HG03575 (cell line): ENCODE measurements around the gene UNC45A.
"Not testable (repeated sequence)": the region's sequence is repeated elsewhere in the genome, so short reads cannot be mapped to it uniquely, and the experiment has no call there.

ENCODE experiments used
- ATAC-seq: cut with Tn5 transposase; IDR thresholded peaks from one replicate; pipeline ENCODE4 v1.9.1; 2021; ENCODE audit not compliant: unreplicated experiment, insufficient number of reproducible peaks, low FRiP score; ENCODE audit errors: extremely low read depth

The UNC45A gene, protein sequence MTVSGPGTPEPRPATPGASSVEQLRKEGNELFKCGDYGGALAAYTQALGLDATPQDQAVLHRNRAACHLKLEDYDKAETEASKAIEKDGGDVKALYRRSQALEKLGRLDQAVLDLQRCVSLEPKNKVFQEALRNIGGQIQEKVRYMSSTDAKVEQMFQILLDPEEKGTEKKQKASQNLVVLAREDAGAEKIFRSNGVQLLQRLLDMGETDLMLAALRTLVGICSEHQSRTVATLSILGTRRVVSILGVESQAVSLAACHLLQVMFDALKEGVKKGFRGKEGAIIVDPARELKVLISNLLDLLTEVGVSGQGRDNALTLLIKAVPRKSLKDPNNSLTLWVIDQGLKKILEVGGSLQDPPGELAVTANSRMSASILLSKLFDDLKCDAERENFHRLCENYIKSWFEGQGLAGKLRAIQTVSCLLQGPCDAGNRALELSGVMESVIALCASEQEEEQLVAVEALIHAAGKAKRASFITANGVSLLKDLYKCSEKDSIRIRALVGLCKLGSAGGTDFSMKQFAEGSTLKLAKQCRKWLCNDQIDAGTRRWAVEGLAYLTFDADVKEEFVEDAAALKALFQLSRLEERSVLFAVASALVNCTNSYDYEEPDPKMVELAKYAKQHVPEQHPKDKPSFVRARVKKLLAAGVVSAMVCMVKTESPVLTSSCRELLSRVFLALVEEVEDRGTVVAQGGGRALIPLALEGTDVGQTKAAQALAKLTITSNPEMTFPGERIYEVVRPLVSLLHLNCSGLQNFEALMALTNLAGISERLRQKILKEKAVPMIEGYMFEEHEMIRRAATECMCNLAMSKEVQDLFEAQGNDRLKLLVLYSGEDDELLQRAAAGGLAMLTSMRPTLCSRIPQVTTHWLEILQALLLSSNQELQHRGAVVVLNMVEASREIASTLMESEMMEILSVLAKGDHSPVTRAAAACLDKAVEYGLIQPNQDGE

GRCh38 chr15:90934949-90935751 is at the start of gene UNC45A:
TSS of gene UNC45A (plus strand) at chr15:90935285. CDS start at chr15:90935325, 40 bp downstream.
- no peak for ATAC-seq

DNA sequence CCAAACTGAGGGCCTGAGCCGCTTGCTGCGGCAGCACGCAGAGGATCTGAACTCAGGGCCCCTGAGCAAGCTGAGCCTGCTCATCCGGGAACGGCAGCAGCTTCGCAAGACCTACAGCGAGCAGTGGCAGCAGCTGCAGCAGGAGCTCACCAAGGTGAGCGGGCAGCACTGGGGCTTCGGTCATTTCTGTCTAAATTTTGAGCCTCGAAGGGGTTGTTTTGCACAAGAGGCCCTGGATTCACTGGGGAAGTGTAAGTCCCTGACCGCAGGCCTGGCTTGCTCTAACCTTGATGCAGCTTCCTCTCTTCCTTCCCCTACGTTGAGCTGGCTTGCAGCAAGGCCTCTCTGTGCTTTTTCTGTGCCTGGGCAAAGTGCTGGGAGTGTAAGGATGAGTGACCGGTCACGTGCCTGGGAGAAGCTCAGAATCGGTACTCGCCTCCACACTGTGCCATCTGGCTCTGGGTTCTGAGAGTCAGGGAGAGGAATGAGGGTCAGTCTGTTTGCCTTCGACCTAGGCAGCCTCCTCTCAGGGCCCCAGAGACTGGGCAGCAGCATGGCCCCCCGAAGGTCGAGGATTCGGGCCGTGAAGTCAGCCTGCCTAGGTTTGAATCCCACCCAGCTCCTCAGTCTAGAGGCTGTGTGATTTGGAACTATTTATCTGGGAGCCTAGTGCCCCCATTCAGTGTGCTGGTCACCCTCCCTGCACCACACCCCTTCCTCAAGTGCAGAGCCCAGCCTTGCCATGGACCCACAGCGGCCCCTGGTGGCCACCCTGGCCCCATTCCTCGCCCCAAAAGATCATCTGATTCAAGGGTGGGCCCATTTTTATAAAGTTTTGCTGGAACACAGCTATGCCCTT is 49.4 kb upstream of the UNC45A start:
- ATAC-seq, result no peak

GRCh38 chr15:90886291-90886614 is 48.8 kb upstream of the UNC45A start:
- ATAC-seq, result no peak

DNA sequence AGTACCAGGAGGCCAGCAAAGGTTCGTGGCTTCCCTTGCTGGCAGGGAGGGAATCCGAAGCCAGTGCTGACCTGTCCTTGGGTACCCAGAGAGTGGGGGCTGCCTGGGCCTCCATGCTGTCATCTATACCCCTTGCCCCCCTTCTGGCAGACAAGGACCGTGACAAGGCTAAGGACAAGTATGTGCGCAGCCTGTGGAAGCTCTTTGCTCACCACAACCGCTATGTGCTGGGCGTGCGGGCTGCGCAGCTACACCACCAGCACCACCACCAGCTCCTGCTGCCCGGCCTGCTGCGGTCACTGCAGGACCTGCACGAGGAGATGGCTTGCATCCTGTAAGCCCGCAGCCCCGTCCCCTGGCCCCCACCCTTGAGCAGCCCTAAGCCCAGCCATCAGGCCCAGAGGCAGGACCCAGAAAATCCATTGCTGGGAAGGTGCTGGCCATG is 48.0 kb upstream of the UNC45A start:
- no peak for ATAC-seq

DNA sequence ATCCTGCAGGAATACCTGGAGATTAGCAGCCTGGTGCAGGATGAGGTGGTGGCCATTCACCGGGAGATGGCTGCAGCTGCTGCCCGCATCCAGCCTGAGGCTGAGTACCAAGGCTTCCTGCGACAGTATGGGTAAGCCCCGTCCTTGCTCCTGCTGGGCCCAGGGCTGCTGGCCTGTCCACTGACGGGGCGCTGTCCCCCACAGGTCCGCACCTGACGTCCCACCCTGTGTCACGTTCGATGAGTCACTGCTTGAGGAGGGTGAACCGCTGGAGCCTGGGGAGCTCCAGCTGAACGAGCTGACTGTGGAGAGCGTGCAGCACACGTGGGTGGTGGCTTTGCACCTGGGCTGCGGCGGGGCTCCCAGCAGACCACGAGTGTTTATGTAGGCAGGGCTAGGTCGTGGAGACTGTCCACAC is 45.8 kb upstream of the UNC45A start:
- no peak for ATAC-seq

DNA sequence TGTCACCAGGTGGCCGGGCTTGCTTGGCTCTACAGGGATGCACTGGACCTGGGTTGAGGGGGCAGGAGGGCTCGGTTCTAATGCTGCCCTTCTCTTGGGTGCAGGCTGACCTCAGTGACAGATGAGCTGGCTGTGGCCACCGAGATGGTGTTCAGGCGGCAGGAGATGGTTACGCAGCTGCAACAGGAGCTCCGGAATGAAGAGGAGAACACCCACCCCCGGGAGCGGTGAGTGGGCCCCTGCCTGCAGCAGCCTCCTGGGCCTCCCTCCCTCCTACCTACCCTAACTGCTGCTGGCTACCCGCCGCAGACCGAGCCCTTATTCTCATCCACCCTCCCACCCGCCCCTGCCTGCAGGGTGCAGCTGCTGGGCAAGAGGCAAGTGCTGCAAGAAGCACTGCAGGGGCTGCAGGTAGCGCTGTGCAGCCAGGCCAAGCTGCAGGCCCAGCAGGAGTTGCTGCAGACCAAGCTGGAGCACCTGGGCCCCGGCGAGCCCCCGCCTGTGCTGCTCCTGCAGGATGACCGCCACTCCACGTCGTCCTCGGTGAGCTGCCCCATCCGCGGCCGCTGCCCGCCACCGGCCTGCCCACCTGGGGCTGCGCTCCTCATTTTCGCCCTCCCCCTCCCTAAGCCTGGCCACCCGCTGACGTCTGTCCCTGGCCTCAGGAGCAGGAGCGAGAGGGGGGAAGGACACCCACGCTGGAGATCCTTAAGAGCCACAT is 45.2 kb upstream of the UNC45A start:
- no peak for ATAC-seq

GRCh38 chr15:90890839-90891238 is 44.2 kb upstream of the UNC45A start:
- no peak for ATAC-seq

DNA sequence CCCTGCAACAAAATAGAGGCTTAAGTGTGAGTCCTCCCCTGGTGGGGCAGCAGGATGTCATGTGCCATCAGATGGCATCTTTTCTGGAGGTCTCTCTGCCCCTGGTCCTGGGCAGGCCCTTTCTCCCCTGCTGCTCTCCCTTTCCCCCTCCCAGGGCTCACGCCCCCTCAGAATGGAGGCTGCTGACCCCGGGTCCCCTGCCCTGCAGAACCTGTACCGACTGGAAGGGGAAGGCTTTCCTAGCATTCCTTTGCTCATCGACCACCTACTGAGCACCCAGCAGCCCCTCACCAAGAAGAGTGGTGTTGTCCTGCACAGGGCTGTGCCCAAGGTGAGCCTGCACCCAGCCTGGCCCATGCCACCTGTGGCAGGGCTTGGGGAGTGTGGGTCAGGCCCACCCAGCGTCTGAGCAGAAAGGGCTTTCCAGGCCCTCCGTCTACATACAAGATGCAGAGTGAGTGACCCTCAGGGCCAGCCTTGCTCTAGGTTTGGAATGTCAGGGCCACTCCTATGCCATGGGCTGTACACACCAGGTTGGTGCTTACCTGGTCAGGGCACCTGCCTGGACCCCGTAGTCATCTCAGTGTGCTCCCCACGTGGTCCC is 43.6 kb upstream of the UNC45A start:
- no peak for ATAC-seq

DNA sequence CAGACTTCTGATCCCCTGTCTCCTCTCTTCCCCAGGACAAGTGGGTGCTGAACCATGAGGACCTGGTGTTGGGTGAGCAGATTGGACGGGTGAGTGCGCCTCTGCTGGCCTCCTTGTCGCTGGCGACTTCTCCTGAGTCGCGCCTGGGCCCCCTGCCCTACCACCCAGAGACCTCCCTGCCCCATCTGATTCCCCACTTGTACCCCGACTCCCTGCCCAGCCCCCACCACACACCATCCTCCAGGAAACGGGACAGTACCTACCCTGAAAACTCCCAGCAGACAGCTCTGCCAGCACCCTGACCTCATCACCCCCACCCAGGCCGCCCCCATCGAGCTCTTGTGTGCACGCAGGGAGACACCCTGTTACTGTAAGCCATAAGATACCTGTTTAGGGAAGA is 43.1 kb upstream of the UNC45A start:
- no peak for ATAC-seq

DNA sequence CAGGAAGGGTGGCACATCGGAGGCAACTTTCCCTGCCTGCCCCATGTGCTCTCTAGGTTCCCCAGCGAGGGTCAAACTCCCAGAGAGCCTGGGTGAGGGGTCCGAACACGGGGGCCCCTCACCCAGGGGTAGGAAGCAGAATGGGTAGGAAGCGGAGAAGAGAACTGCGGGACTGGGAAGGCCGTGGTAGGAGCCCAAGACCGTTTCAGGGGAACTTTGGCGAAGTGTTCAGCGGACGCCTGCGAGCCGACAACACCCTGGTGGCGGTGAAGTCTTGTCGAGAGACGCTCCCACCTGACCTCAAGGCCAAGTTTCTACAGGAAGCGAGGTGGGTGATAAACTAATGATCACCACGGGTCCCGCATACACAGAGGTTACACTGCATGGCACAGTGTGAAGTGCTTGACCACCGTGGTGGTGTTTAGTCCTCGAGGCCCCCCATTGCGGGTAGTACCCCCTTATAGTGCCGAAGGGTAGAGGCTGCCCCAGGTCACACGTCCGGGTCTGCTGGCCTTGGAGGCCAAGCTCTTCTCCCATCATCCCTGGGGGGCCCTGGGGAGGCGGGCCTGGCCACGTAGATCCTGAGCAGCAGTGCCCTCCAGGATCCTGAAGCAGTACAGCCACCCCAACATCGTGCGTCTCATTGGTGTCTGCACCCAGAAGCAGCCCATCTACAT is 42.4 kb upstream of the UNC45A start:
- no peak for ATAC-seq

- ATAC-seq, result no peak
Measured at GRCh38 chr15:90893175-90894090, 41.7 kb upstream of the UNC45A start.

- no peak for ATAC-seq
Measured at GRCh38 chr15:90895571-90896117, 39.4 kb upstream of the UNC45A start.

- ATAC-seq, result not testable (repeated sequence)
Measured at GRCh38 chr15:90897131-90897655, 37.9 kb upstream of the UNC45A start.

DNA sequence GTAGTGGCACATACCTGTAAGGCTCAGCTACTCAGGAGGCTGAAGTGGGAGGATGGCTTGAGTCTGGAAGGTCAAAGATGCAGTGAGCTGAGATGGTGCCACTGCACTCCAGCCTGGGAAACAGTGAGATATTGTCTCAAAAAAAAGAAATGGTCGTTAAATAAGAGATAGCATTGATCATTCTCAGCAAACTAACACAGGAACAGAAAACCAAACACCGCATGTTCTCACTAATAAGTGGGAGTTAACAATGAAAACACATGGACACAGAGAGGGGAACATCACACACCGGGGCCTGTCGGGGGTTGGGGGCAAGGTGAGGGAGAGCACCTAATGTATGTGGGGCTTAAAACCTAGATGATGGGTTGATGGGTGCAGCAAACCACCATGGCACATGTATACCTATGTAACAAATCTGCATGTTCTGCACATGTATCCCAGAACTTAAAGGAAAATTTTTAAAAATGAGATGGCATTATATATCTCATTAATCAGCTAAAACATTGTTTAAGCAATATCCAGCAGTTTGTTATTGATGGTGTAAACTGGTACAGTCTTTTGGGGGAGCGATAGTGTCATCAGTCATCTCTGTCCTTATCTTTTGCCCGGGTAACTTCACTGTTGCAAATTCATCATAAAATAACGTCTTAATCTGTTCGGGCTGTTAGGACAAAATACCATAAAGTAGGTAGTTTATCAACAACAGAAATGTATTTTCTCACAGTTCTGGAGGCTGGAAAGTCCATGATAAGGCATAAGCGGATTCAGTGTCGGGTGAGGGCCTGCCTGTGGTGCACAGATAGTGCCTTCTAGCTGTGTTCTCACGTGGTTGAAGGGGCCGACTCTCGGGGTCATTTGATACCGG is 33.7 kb upstream of the UNC45A start:
- ATAC-seq, result no peak
